ENCODE results near the gene SIK3. TPM values are rescaled to one million over a fixed set of nuclear protein-coding genes. Genes with fewer than 3 reads are reported as not detected.
A peak's percentile ranks its signal among the peaks of the same experiment; 100 is the strongest.

The SIK3 gene
- total RNA-seq, 1 experiment from 2014 or later, result 31.4 TPM

DNA sequence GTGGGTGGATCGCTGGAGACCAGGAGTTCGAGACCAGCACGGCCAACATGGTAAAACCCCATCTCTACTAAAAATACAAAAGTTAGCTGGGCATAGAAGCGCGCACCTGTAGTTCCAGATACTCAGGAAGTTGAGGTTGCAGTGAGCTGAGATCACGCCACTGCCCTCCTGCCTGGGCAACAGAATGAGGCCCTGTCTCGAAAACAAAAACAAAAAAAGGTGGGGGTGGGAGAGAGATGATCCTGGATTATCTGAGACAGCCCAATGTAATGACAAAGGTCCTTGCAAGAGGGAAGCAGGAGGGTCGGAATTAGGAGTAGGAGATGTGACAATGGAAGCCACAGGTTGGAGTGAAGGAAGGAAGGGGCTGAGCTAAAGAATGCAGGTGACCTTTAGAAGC, 173.2 kb downstream of the SIK3 start:
- no peaks in the 10 kb centered on the region for H3K27me3 Mint-ChIP-seq (ENCODE audit: low read depth)
- no peak for DNase-seq
- H3K27ac Mint-ChIP-seq, result peak overlapping the region; percentile 41 to 93 (median 58); a peak in 6 of 7 replicates

More for the DNA sequence above, 173.2 kb downstream of the SIK3 start:
- Histone ChIP-seq H3K79me2 (ENCODE audit: insufficient read depth, low read length) (no peaks in the 10 kb centered on the region), H4K8ac (replicated peaks; ENCODE audit: insufficient read length, low read depth, low read length) (no peak overlapping the region), H3K18ac (ENCODE audit: insufficient read length, low read depth, low read length) (no peak overlapping the region), H3K14ac (ENCODE audit: insufficient read depth, low read length) (no peak overlapping the region), H2BK20ac (ENCODE audit: low read depth, low read length, poor library complexity, severe bottlenecking) (no peak overlapping the region), H2AK5ac (ENCODE audit: insufficient read length, low read length) (no peak overlapping the region), H3K27me3 (ENCODE audit: insufficient read depth, low read length) (no peaks in the 10 kb centered on the region), H3T11ph (ENCODE audit: low read length) (no peak overlapping the region), H4K91ac (ENCODE audit: insufficient read length, low read depth, low read length) (no peak overlapping the region), H4K20me1 (ENCODE audit: control insufficient read depth, insufficient read depth, insufficient read length) (no peaks in the 10 kb centered on the region), H3K9me3 (ENCODE audit: control insufficient read depth, low read depth, low read length) (no peaks in the 10 kb centered on the region), H2BK12ac (ENCODE audit: insufficient read length, low read depth, low read length) (no peak overlapping the region), H3K23me2 (ENCODE audit: insufficient read length, low read depth, low read length, poor library complexity, severe bottlenecking) (no peaks in the 10 kb centered on the region), H3K79me1 (ENCODE audit: insufficient read depth, low read depth, low read length, poor library complexity, severe bottlenecking) (no peaks in the 10 kb centered on the region), H3K27ac (ENCODE audit: insufficient read length, low read depth, low read length) (no peak overlapping the region), H3K4me1 (ENCODE audit: insufficient read depth, low read length) (no peaks in the 10 kb centered on the region; the same call in 1 of the 2 replicates), H2AFZ (ENCODE audit: low read length) (no peak overlapping the region), H4K5ac (ENCODE audit: insufficient read length, low read depth, low read length) (no peak overlapping the region), H2BK120ac (ENCODE audit: low read depth, low read length, poor library complexity, severe bottlenecking) (no peak overlapping the region), H3K23ac (ENCODE audit: insufficient read length, low read depth, low read length) (no peak overlapping the region), H3K56ac (ENCODE audit: insufficient read length, low read depth, low read length) (no peak overlapping the region), H3K9ac (ENCODE audit: extremely low read depth, insufficient read length, low read length) (no peak overlapping the region), H2BK5ac (ENCODE audit: insufficient read length, low read length) (no peak overlapping the region), H3K4me2 (ENCODE audit: insufficient read depth, insufficient read length, low read length) (no peak overlapping the region), H3K4ac (ENCODE audit: low read depth, low read length) (no peak overlapping the region), H2BK15ac (ENCODE audit: low read depth, low read length) (no peak overlapping the region)
- Mint-ChIP-seq H3K9me3 (no peaks in the 10 kb centered on the region), H3K4me3 (no peak overlapping the region), H3K4me1 (peaks cover 15 to 18% of the 10 kb centered on the region in 2 experiments), H3K36me3 (ENCODE audit: insufficient read depth in 1 of 3, low read depth in 3 of 3) (peaks cover 2 to 22% (median 17%) of the 10 kb centered on the region in 3 experiments; a peak in 6 of 7 replicates)
- TF ChIP-seq, protein P1, sequence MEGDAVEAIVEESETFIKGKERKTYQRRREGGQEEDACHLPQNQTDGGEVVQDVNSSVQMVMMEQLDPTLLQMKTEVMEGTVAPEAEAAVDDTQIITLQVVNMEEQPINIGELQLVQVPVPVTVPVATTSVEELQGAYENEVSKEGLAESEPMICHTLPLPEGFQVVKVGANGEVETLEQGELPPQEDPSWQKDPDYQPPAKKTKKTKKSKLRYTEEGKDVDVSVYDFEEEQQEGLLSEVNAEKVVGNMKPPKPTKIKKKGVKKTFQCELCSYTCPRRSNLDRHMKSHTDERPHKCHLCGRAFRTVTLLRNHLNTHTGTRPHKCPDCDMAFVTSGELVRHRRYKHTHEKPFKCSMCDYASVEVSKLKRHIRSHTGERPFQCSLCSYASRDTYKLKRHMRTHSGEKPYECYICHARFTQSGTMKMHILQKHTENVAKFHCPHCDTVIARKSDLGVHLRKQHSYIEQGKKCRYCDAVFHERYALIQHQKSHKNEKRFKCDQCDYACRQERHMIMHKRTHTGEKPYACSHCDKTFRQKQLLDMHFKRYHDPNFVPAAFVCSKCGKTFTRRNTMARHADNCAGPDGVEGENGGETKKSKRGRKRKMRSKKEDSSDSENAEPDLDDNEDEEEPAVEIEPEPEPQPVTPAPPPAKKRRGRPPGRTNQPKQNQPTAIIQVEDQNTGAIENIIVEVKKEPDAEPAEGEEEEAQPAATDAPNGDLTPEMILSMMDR (conservative IDR thresholded peaks at IDR 0.05), result no peak
- WGBS (ENCODE audit: extremely low coverage, insufficient read length, low lambda C conversion rate), result no CpG with 5 or more reads among the region's 8 CpGs
